Central memory CD4-positive, alpha-beta T cell (primary cell): Measurements from ENCODE around the gene NOXO1.
"Not testable (repeated sequence)": the region's sequence is repeated elsewhere in the genome, so short reads cannot be mapped to it uniquely, and the experiment has no call there.

Experiments
- DNase-seq: peaks from one replicate; pipeline ENCODE4 v3.0.0; 2022
- total RNA-seq, 3 experiments: gene quantifications; one replicate each; lab custom pipeline; 2026; lab: John Stamatoyannopoulos, UW

The NOXO1 gene, protein sequence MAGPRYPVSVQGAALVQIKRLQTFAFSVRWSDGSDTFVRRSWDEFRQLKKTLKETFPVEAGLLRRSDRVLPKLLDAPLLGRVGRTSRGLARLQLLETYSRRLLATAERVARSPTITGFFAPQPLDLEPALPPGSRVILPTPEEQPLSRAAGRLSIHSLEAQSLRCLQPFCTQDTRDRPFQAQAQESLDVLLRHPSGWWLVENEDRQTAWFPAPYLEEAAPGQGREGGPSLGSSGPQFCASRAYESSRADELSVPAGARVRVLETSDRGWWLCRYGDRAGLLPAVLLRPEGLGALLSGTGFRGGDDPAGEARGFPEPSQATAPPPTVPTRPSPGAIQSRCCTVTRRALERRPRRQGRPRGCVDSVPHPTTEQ
- total RNA-seq: 0.11 to 0.33 (median 0.19) reads per million in 3 experiments

- no peak for DNase-seq
Measured at GRCh38 chr16:1981398-1981836, at the start of gene NOXO1. Gene NOXO1 (minus strand): TSS chr16:1981469. CDS start chr16:1981179, 290 bp downstream.

DNA sequence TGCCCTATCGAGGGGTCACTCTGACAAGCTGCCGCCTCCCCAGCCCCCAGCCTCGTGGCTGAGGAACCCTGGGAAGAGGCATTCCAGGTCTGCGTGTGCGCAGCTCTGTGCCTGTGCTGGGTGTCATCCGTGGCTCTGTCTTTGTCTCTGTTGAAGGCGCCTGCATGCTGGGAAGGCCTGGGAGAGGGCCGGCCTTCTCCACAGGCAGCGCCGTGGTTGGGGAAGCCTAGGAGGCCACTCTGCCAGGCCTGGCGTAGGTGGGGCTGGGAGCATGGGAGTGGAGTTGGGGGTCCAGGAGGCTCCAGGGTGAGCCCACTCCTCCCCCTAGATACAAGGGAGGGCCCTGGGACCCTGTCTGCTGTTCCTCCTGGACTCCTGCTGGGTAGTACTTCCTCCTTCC is 48.8 kb upstream of the NOXO1 start:
- DNase-seq: no peak

DNA sequence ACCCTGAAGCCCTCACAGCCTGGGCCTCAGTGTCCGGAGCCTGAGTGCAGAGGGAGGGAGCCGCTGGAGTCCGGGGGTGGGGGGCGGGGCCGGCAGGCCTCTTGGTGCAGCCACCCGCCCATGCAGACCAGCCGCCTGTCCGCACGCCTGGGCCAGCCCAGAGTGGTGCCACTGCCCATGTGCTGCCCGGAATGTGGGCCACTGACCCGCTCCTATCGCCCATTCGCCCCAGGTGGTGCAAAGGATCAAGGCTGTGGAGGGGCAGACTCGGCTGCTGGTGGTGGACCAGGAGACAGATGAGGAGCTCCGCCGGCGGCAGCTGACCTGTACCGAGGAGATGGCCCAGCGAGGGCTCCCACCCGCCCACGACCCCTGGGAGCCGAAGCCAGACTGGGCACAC is 48.1 kb upstream of the NOXO1 start:
- no peak for DNase-seq

DNA sequence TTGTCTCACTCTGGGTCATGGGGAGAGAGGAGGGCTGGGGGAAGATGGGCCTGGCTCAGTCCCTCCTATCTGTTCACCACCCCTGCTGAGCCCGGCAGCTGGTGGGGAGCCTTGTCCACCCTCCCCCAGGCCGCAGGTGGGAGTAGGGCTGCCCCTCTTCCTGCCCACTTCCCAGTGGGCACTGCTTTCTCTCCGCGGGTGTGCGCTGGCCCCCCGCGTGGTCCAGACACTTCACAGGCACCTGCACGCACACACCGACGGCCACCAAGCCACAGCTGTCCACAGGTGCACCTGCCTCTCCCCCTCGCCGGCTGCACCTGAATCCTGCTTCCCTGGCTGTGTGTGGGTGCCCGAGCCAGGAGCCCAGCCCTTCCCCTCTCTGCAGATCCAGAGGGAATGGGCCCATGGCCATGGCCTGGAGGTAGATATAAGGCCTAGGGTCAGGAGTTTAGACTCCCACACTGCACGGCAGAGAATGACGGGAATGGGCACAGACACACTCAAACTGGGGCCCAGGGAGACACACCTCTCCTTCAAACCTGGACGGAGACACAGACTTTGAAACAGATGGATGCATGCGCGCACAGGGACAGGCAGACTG is 47.5 kb upstream of the NOXO1 start:
- DNase-seq: no peak

DNA sequence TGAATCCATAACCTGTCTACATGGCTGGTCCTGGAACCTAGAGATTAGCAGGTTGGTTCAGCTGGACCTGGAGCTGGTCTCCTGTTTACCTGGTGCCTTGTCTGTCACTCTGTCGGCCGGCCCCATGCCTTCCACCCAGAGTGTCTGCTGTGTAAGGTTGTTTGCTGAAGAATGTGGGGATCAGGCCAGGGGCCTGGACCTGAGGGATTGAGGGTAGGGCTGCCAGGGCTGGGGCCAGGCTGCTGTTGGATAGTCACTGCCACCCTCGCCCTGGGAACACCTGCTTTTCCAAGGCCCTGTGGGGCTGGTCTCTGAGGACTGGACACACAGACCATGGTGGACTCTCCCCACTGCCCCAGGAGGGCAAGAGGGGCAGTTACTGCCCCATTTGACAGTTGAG is 46.9 kb upstream of the NOXO1 start:
- DNase-seq: no peak

DNA sequence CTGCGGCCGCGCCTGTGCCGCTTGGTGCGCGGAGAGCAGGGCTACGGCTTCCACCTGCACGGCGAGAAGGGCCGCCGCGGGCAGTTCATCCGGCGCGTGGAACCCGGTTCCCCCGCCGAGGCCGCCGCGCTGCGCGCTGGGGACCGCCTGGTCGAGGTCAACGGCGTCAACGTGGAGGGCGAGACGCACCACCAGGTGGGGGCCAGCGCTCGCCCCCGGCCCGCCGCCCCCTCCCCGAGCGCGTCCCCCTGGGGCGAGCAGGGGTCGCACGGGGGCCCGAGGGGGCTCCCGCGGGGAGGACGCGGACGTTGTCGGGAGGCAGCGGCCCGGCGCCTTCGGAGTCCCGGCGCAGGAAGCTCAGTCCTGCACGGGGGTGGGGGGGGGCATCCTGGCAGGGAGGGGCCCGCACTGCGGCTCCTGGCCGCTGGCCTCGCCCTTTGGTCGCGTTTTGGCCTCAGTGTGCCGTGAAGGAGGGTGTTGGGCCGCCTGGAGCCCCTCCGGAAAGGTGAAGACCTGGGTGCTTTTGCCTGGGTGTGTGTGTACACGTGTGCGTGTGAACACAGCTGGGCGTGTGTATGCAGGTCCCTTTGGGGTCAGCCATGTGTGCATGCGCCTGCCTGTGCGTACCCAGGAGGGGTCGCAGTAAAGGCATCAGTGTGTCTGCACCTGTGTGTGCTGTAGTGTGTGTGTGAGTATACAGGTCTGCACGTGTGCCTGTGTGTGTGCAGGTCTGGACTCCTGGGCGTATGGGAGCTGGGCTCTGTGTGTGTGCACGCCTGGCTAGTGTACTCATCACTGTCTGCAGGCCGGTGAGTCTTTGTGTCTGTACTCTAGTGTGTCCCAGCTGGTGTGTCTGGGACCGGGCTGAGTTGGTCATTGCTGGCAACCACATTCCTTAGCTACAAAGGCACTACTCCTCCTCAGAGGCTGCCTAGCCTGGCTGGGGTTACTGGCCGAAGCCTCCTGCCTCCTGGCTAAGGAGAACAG is 46.0 kb upstream of the NOXO1 start:
- DNase-seq: no peak

GRCh38 chr16:2026461-2027023 is 45.3 kb upstream of the NOXO1 start, which contains the start of gene NHERF2:
Gene NHERF2 (plus strand): TSS chr16:2026902. CDS start chr16:2027006, 104 bp downstream.
- DNase-seq: no peak

- no peak for DNase-seq
Measured at GRCh38 chr16:2025878-2026460, 44.7 kb upstream of the NOXO1 start.

DNA sequence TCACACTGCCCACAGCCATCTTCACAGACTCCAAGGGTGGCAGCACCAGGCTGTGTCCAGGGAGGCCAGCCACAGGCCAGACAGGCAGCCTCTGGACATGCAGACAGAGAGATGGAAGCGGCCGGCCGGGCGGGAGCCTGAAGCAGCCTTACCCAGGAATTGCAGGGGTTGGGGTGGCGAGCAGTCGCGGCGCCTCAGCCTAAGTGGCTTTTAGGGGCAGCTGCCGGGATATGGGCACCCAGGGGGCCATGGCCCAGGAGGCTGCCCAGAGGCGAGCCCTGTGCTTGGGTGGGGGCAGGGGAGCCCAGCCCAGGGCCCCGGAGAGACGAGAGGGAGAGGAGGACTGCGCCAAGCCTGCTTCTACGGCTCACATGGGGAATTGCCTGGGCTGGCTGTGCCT is 44.0 kb upstream of the NOXO1 start:
- DNase-seq: no peak

- DNase-seq: no peak
Measured at GRCh38 chr16:2024032-2024420, 42.8 kb upstream of the NOXO1 start.

DNA sequence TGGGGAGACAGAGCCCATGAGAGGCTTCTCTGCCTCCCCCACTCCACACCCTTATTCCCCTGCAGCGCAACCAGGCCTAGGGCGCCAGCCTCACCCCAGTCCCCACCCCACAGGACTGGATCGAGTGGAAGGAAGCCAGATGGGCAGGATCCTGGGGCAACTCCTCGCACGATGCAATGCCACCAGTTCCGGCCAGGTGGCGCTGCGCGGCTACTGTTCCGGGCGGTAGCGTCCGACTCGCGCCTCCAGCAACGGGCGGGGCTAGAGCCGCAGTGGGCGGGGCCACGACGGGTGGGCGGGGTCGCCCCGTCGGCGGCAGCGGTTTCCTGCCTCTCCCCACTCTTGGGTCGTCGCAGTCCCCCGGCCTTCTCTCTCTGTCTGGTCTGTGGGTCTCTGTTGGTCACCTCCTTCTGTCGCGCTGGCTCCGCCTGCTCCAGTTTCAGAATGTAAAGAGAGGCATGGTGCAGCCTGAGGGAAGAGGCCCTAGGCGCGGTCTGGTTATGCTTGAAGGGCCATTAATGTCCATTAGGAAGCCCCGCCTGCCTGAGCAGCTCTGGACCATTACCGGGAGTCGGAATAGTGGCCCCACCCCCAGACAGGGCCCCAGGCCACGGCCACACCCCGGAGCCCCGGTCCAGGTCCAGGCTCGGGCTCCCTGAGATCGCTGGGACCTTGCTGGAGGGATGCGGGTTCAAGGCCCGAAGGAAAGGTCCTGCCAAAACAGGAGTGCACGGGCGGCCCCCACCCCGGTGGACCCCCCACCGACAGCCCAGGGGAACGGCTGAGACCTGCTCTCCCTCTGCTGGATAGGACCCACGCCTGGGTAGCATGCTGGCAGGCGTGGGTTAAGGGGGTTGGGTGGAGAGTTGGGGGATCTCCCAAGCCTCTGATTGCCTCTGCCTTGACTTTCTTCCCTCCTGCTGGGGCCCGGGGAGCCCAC is 42.1 kb upstream of the NOXO1 start:
- DNase-seq: peak; percentile 88

- no peak for DNase-seq
Measured at GRCh38 chr16:2022723-2023091, 41.4 kb upstream of the NOXO1 start.

DNA sequence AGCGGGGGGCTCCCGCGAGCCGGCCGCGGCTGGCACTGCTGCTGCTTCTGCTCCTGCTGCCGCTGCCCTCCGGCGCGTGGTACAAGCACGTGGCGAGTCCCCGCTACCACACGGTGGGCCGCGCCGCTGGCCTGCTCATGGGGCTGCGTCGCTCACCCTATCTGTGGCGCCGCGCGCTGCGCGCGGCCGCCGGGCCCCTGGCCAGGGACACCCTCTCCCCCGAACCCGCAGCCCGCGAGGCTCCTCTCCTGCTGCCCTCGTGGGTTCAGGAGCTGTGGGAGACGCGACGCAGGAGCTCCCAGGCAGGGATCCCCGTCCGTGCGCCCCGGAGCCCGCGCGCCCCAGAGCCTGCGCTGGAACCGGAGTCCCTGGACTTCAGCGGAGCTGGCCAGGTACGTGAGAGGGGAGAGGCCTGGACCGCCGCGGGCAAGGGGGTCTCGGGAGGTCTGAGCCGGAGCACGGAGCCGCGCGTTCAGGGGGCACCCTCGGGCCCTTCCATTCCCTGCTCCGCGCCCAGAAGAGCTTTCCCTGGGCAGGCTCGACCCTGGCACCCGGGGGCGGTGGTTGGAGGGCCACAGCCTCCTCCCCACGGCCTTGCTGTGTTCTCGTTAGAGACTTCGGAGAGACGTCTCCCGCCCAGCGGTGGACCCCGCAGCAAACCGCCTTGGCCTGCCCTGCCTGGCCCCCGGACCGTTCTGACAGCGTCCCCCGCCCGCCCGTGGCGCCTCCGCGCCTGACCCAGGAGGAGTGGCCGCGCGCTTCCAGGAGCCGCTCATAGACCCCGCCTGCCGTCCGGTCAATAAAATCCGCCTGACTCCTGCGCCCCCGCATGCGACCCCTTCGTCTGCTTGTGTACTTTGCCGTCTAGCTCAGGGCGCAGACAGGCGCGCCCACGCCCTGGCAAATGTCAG is 38.9 kb upstream of the NOXO1 start:
- no peak for DNase-seq

DNA sequence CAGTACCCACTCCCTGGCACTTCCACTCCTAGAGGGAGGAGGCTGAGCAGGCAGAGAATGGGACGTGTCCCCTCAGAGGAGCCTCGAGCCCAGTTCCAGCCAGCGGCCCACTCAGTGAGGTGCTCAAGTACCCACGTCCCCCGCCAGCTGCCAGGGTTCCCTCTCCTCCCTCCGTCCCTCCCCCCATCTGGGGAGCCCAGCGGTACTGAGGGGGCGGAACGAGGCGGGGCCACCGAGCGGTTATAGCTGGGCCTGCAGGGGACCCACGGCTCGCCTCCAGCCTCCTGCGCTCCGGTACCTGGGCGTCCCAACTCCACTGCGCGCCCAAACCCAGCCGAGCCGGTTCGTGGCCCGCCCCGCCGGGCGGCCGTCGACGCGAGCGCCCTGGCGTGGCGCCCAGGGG is 38.2 kb upstream of the NOXO1 start, which contains the start of gene NPW:
NPW (plus strand) TSS at position 268 of the 403 bp plus-strand sequence.
- DNase-seq: no peak

DNA sequence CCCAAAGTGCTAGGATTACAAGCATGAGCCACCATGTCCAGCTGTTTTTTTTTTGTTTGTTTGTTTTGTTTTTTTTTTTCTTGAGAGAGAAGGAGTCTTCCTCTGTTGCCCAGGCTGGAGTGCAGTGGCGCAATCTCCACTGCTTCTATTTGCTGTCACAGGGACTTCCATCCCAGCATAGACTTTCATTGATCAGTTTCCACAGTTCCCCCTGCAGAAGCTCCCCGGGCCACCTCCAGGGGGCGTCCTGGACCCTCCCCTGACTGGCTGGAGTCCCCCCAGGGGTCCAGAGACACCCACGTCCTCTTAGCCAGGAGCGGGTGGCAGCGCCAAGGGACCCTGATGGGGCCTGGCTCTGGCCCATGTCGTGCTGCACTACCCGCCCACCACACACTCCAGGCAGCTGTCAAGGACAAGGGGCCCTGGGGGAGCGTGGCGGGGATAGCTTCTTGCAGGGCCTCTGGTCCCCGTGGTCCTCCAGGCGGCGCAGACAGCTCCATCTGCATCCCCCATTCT is 35.2 kb upstream of the NOXO1 start:
- no peak for DNase-seq

DNA sequence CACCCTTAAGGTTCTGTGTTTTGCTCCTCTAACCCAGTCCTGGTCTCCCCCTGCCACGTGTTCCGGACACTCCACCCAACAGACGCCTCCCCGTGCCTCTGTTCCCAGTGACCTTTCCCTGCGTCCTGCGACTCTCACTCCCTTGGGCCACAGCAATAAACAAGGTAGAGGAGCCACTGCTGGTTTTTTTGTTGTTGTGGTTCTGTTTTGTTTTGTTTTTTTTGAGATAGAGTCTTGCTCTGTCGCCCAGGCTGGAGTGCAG is 34.6 kb upstream of the NOXO1 start:
- no peak for DNase-seq

- DNase-seq: no peak
Measured at GRCh38 chr16:2015117-2015946, 34.1 kb upstream of the NOXO1 start.

- DNase-seq: no peak
Measured at GRCh38 chr16:2013527-2013926, 32.3 kb upstream of the NOXO1 start.

DNA sequence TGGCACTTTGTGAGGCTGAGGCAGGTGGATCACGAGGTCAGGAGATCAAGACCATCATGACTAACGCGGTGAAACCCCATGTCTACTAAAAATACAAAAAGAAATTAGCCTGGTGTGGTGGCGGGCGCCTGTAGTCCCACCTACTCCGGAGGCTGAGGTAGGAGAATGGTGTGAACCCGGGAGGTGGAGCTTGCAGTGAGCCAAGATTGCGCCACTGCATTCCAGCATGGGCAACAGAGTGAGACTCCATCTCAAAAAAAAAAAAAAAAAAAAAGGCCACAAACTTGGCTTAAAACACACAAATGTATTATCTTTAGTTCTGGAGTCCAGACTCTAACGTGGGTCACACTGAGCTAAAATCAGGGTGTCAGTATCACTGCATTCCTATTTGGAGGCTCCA is 30.5 kb upstream of the NOXO1 start:
- DNase-seq: not testable (repeated sequence)
